GM12878 (cell line): ENCODE results near the gene CNR2. TPM values are rescaled to one million over a fixed set of nuclear protein-coding genes. Genes with fewer than 3 reads are reported as not detected.

Source experiments
- ATAC-seq: fragments of 200-7000 bp; cut with Tn5 transposase; 3 replicates; pipeline ENCODE4 v1.9.1; 2020; ENCODE audit warnings: mild to moderate bottlenecking, moderate library complexity
- BruUV-seq: library from RNA; stranded (reverse); fragments of 400-500 nt; replicated peaks from 2 replicates; lab custom pipeline; 2021; lab: Mats Ljungman, UMichigan
- CTCF ChIA-PET: fragments of 300-600 bp; sonication (Branson Sonifier 250); formaldehyde crosslinking; extraction: SDS; loops from one replicate; lab custom pipeline; 2021; ENCODE audit warnings: inconsistent platforms; lab: Yijun Ruan, JAX
- POLR2A ChIA-PET: fragments of 350-600 bp; formaldehyde crosslinking; extraction: SDS; loops from one replicate; lab custom pipeline; 2021; ENCODE audit warnings: inconsistent platforms; lab: Charles Lee
- RAD21 ChIA-PET: fragments of 300-600 bp; sonication (Branson Sonifier 250); formaldehyde crosslinking; loops from one replicate; lab custom pipeline; 2023; ENCODE audit warnings: antibody characterized with exemption; ENCODE audit not compliant: unreplicated experiment; lab: Charles Lee
- SMC1A ChIA-PET: fragments of 300-600 bp; sonication (Branson Sonifier 250); formaldehyde crosslinking; loops from one replicate; lab custom pipeline; 2023; ENCODE audit not compliant: unreplicated experiment, uncharacterized antibody; lab: Charles Lee
- DNase-seq: peaks from one replicate; pipeline ENCODE4 v3.0.0-alpha.2; 2011; ENCODE audit warnings: low read depth, low spot score
- FAIRE-seq: peaks from 3 replicates; lab custom pipeline; 2011; peaks lifted over from hg19 to GRCh38; lab: Jason Lieb, UNC
- H2AFZ ChIP-seq: 2 replicates; pipeline ENCODE4 v1.6.0; 2011; ENCODE audit warnings: low read depth, low read length, control low read depth; ENCODE audit not compliant: control insufficient read depth
- H3K27ac ChIP-seq: 2 replicates; pipeline ENCODE4 v1.5.1; 2011; ENCODE audit warnings: control low read depth; ENCODE audit not compliant: control insufficient read depth, insufficient read depth
- H3K27me3 ChIP-seq, 2 experiments: replicated peaks in 1 of 2; 2 replicates each; pipeline versions ENCODE4 v1.6.0 to v1.6.1; 2011; ENCODE audit warnings: low read length in 1 of 2; ENCODE audit not compliant: control insufficient read depth in 2 of 2, insufficient read depth in 2 of 2
- H3K36me3 ChIP-seq, 2 experiments: 2 replicates each; pipeline ENCODE4 v1.5.1; 2011; ENCODE audit warnings: low read length in 1 of 2; ENCODE audit not compliant: control insufficient read depth in 2 of 2, insufficient read depth in 2 of 2
- H3K4me1 ChIP-seq: 2 replicates; pipeline ENCODE4 v1.6.1; 2011; ENCODE audit warnings: mild to moderate bottlenecking, low read length, moderate library complexity, mixed read lengths; ENCODE audit not compliant: control insufficient read depth, insufficient read depth
- H3K4me2 ChIP-seq: 2 replicates; pipeline ENCODE4 v1.6.0; 2011; ENCODE audit warnings: control low read depth; ENCODE audit not compliant: control insufficient read depth, insufficient read depth
- H3K4me3 ChIP-seq: fragments of 200-600 bp; sonication (generic); 2 replicates; pipeline ENCODE4 v1.5.1; 2016
- H3K79me2 ChIP-seq: 2 replicates; pipeline ENCODE4 v1.6.0; 2011; ENCODE audit warnings: low read length; ENCODE audit not compliant: control insufficient read depth, insufficient read depth
- H3K9ac ChIP-seq: 2 replicates; pipeline ENCODE4 v1.8.0; 2011; ENCODE audit warnings: low read length, control low read depth, mixed read lengths; ENCODE audit not compliant: control insufficient read depth, insufficient read depth
- H3K9me3 ChIP-seq: replicated peaks from 3 replicates; pipeline ENCODE4 v1.5.1; 2011; ENCODE audit warnings: mild to moderate bottlenecking, low read length; ENCODE audit not compliant: control insufficient read depth, insufficient read depth
- H4K20me1 ChIP-seq: 2 replicates; pipeline ENCODE4 v1.6.0; 2011; ENCODE audit not compliant: control insufficient read depth, insufficient read depth
- CTCF ChIP-seq, 3 experiments: IDR thresholded peaks in 2 of 3; conservative IDR thresholded peaks in 1 of 3; 2 replicates each; pipeline ENCODE4 v1.5.1; 2011; ENCODE audit warnings: low read depth in 3 of 3, low read length in 3 of 3, mild to moderate bottlenecking in 3 of 3, control low read depth in 2 of 3, moderate library complexity in 2 of 3, inconsistent platforms in 1 of 3, mixed read lengths in 1 of 3; ENCODE audit not compliant: control insufficient read depth in 2 of 3, insufficient read depth in 1 of 3; ENCODE audit errors: extremely low read depth in 1 of 3
- DPF2 ChIP-seq: fragments of 450-650 bp; IDR thresholded peaks from 2 replicates; pipeline ENCODE4 v1.6.1; 2017; ENCODE audit warnings: mild to moderate bottlenecking
- PKNOX1 ChIP-seq: fragments of 450-650 bp; IDR thresholded peaks from 2 replicates; pipeline ENCODE4 v1.6.1; 2016; ENCODE audit warnings: mild to moderate bottlenecking
- PML ChIP-seq: IDR thresholded peaks from 2 replicates; pipeline ENCODE4 v1.6.1; 2012; ENCODE audit warnings: low read length, inconsistent platforms
- PRDM15 ChIP-seq: fragments of 450-650 bp; formaldehyde crosslinking; IDR thresholded peaks from 2 replicates; pipeline ENCODE4 v1.4.0; 2020; ENCODE audit warnings: mild to moderate bottlenecking, moderate library complexity
- RAD21 ChIP-seq: IDR thresholded peaks from 2 replicates; pipeline ENCODE4 v1.6.1; 2011; ENCODE audit warnings: mild to moderate bottlenecking, low read depth, low read length, moderate library complexity; ENCODE audit not compliant: insufficient read depth
- SREBF2 ChIP-seq: IDR thresholded peaks from 2 replicates; pipeline ENCODE4 v1.6.1; 2012; ENCODE audit warnings: mild to moderate bottlenecking, low read length
- STAT1 ChIP-seq: fragments of 450-650 bp; conservative IDR thresholded peaks from 2 replicates; pipeline ENCODE4 v1.6.1; 2014; ENCODE audit warnings: antibody characterized with exemption, mild to moderate bottlenecking
- WGBS: methylation state at CpG from one replicate; pipeline ENCODE4 v1.1.6; 2016; ENCODE audit warnings: low lambda C conversion rate; ENCODE audit not compliant: insufficient replicate concordance, insufficient coverage; ENCODE audit errors: missing lambda C conversion rate; 5-methylcytosine and 5-hydroxymethylcytosine counted together
- in situ Hi-C: fragments of 300-500 bp; cut with MboI; formaldehyde crosslinking; loops from 9 replicates; pipeline ENCODE4 v1.14.3; 2018; ENCODE audit warnings: mixed read lengths
- intact Hi-C: fragments of 100-400 bp; cut with micrococcal nuclease; formaldehyde crosslinking; loops from one replicate; pipeline ENCODE4 v1.14.2; 2022; ENCODE audit not compliant: unreplicated experiment
- polyA plus RNA-seq, 11 experiments: library from polyadenylated mRNA; depleted of rRNA in 4 of 11; unstranded in 6 of 11; stranded (reverse) in 5 of 11; fragments of >200 nt; fragmentation: Nextera tagmentation in 4 of 11; fragmentation: Illumina TruSeq in 1 of 11; extraction: Ambion mirVana in 4 of 11; extraction: Trizol in 1 of 11; gene quantifications; 1 replicate in 1 of 11; 2 replicates in 10 of 11; pipeline versions ENCODE4 v1.2.1 to v1.2.3, GENCODE V29; 2011 to 2016; ENCODE audit warnings: inconsistent platforms in 2 of 11, missing spikeins in 2 of 11, low read depth in 1 of 11
- total RNA-seq, 4 experiments: library from RNA; depleted of rRNA in 3 of 4; stranded (reverse); fragments of >200 nt in 3 of 4; fragmentation: Illumina TruSeq in 1 of 4; extraction: Trizol in 1 of 4; gene quantifications; 2 replicates each; pipeline versions ENCODE4 v1.2.1 to v1.2.3, GENCODE V29; 2013 to 2021

Gene CNR2
- total and polyA plus RNA-seq, 10 of the 15 experiments (the other 5 are each of a cell fraction or from before 2014, with no cell fraction given), result 0.46 to 19.8 (median 12.2) TPM

- RAD21 ChIA-PET, result interaction anchor here (1.1 to 4.8 kb wide), 2 partner anchors 47 to 52 kb away, joined by 3 to 20 read pairs; no protein-coding TSS in a partner anchor
- peaks cover 1 to 5% of the 10 kb centered on the region in 2 experiments; a peak in 2 of 4 replicates for H3K36me3 ChIP-seq
- TF ChIP-seq SREBF2 (no peak), PML (no peak)
- TF ChIP-seq, all 136 proteins: peak for 0
- Histone ChIP-seq H4K20me1 (no peaks in the 10 kb centered on the region), H3K27me3 (no peaks in the 10 kb centered on the region), H3K9ac (no peak overlapping the region), H3K4me1 (peaks cover 10% of the 10 kb centered on the region), H3K79me2 (peaks cover 31% of the 10 kb centered on the region), H3K9me3 (no peaks in the 10 kb centered on the region), H3K4me3 (no peak overlapping the region), H3K4me2 (no peak overlapping the region), H3K27ac (no peak overlapping the region), H2AFZ (no peak overlapping the region)
- ATAC-seq, result no peak
- FAIRE-seq, result no peak
- SMC1A ChIA-PET, result interaction anchor here (1.8 kb wide), 1 partner anchor 37 kb away, joined by 3 read pairs; the partner anchor contains the start of gene HMGCL
- in situ Hi-C loops (loop anchor here (10.0 kb wide), 1 partner anchor 58 kb away; the partner anchor contains the start of gene GALE), intact Hi-C loops (no loop called here)
- BruUV-seq, result TSS peak; percentile 24
- DNase-seq, result no peak
- CTCF ChIA-PET, result interaction anchor here (0.8 to 4.6 kb wide), 5 partner anchors 8 to 91 kb away, joined by 3 to 50 read pairs (median 3); partner anchors contain the start of gene HMGCL
- POLR2A ChIA-PET, result no interaction called here
- 71% methylated on average over 3 of the region's 3 CpGs for WGBS
Measured at GRCh38 chr1:23862640-23863039, 50.5 kb downstream of the CNR2 start.

- Histone ChIP-seq H3K79me2 (no peaks in the 10 kb centered on the region; the same call in 1 of the 2 replicates), H3K4me2 (no peak overlapping the region), H3K36me3 (peaks cover 1 to 4% of the 10 kb centered on the region in 2 experiments), H3K27ac (no peak overlapping the region), H3K9me3 (no peaks in the 10 kb centered on the region), H3K4me1 (no peaks in the 10 kb centered on the region), H4K20me1 (no peaks in the 10 kb centered on the region), H2AFZ (no peak overlapping the region), H3K27me3 (no peaks in the 10 kb centered on the region), H3K4me3 (no peak overlapping the region), H3K9ac (no peak overlapping the region)
- BruUV-seq, result no TSS peak
- ChIA-PET SMC1A (interaction anchor here (0.8 to 2.4 kb wide), 6 partner anchors 11 to 62 kb away, joined by 3 to 29 read pairs (median 4); no protein-coding TSS in a partner anchor), POLR2A (no interaction called here), RAD21 (interaction anchor here (0.8 to 1.9 kb wide), 5 partner anchors 43 to 83 kb away, joined by 3 to 15 read pairs (median 7); no protein-coding TSS in a partner anchor), CTCF (interaction anchor here (0.6 to 3.4 kb wide), 15 partner anchors 9 to 83 kb away, joined by 3 to 44 read pairs (median 4); no protein-coding TSS in a partner anchor)
- intact Hi-C loops (loop anchor here (1.0 to 5.0 kb wide), 2 partner anchors 43 to 172 kb away; no protein-coding TSS in a partner anchor), in situ Hi-C loops (no loop called here)
- WGBS, result 26% methylated on average over 2 of the region's 2 CpGs
- DNase-seq, result no peak
- ATAC-seq, result peak; percentile 68
- FAIRE-seq, result no peak
- TF ChIP-seq CTCF (IDR thresholded peaks at IDR 0.05 in 2 of 3, conservative IDR thresholded peaks at IDR 0.05 in 1 of 3; ENCODE audit: control insufficient read depth in 2 of 3, extremely low read depth in 1 of 3, insufficient read depth in 1 of 3, low read depth in 3 of 3, low read length in 3 of 3) (peak in 2 of 3 experiments; percentile 20 to 45; a peak in 3 of 6 replicates), DPF2 (no peak), STAT1 (no peak), PRDM15 (CRISPR knock-in tag) (no peak), PKNOX1 (no peak), RAD21 (peak; percentile 35)
Measured at GRCh38 chr1:23854568-23854967, 58.6 kb downstream of the CNR2 start.
